K562 (cell line): ENCODE results near the gene CUL4B. TPM values are rescaled to one million over a fixed set of nuclear protein-coding genes. Genes with fewer than 3 reads are reported as not detected.

Experiments
- ARID3A ChIP-seq: IDR thresholded peaks from 2 replicates; pipeline ENCODE4 v1.6.1; 2012; ENCODE audit warnings: low read depth, low read length, improper control_type of control experiment, borderline replicate concordance
- ETS2 ChIP-seq: IDR thresholded peaks from 2 replicates; pipeline ENCODE4 v1.6.1; 2016; ENCODE audit warnings: borderline replicate concordance, missing genetic modification characterization, mild to moderate bottlenecking, moderate library complexity, missing compliant biosample characterization; ENCODE audit not compliant: poor library complexity, severe bottlenecking
- FOSL1 ChIP-seq: fragments of 200-800 bp; sonication (Bioruptor generic); conservative IDR thresholded peaks from 2 replicates; pipeline ENCODE4 v1.6.1; 2016; ENCODE audit warnings: missing genetic modification characterization, missing compliant biosample characterization
- IRF9 ChIP-seq: fragments of 450-650 bp; IDR thresholded peaks from 2 replicates; pipeline ENCODE4 v1.6.1; 2016; ENCODE audit warnings: missing biosample characterization, missing genetic modification characterization
- MAZ ChIP-seq, 2 experiments: fragments of 450-650 bp in 1 of 2; sonication (generic) in 1 of 2; formaldehyde crosslinking; IDR thresholded peaks in 1 of 2; conservative IDR thresholded peaks in 1 of 2; 2 replicates each; pipeline versions ENCODE4 v1.4.0 to v1.5.0; 2020; ENCODE audit warnings: mild to moderate bottlenecking in 1 of 2, missing genetic modification reagents in 1 of 2
- NCOA6 ChIP-seq: fragments of 450-650 bp; IDR thresholded peaks from 2 replicates; pipeline ENCODE4 v1.6.1; 2017; ENCODE audit warnings: mild to moderate bottlenecking
- NR1H2 ChIP-seq: sonication (generic); formaldehyde crosslinking; IDR thresholded peaks from 2 replicates; pipeline ENCODE4 v1.4.0; 2020; ENCODE audit warnings: mild to moderate bottlenecking, missing genetic modification reagents
- PHB2 ChIP-seq: fragments of 450-650 bp; IDR thresholded peaks from 2 replicates; pipeline ENCODE4 v1.6.1; 2017; ENCODE audit warnings: low read depth
- POLR2B ChIP-seq: fragments of 450-650 bp; IDR thresholded peaks from 2 replicates; pipeline ENCODE4 v1.6.1; 2018; ENCODE audit warnings: low read depth; ENCODE audit not compliant: partially characterized antibody
- ZNF717 ChIP-seq: fragments of 250-450 bp; sonication (Bioruptor Pico); IDR thresholded peaks from 2 replicates; pipeline ENCODE4 v1.5.0; 2021
- ZNF780A ChIP-seq: fragments of 250-450 bp; sonication (Bioruptor Pico); IDR thresholded peaks from 2 replicates; pipeline ENCODE4 v1.5.0; 2021; ENCODE audit warnings: mild to moderate bottlenecking
- polyA plus RNA-seq, 8 experiments: library from polyadenylated mRNA; depleted of rRNA in 4 of 8; stranded (reverse) in 5 of 8; unstranded in 3 of 8; fragments of >200 nt; fragmentation: Nextera tagmentation in 2 of 8; fragmentation: Illumina TruSeq in 1 of 8; extraction: Ambion mirVana in 2 of 8; extraction: Trizol in 1 of 8; gene quantifications; 2 replicates each; pipeline versions ENCODE4 v1.2.1 to v1.2.3, GENCODE V29; 2011 to 2014; ENCODE audit warnings: inconsistent platforms in 1 of 8, missing spikeins in 1 of 8
- total RNA-seq, 7 experiments: library from RNA; depleted of rRNA in 6 of 7; stranded (reverse); fragments of >200 nt in 6 of 7; fragmentation: Illumina TruSeq in 2 of 7; extraction: Trizol in 2 of 7; gene quantifications; 2 replicates each; pipeline versions ENCODE4 v1.2.1 to v1.2.3, GENCODE V29; 2011 to 2021; ENCODE audit warnings: low replicate concordance in 1 of 7
- TF ChIP-seq, protein P1 (sequence below): fragments of 200-600 bp; sonication (generic); IDR thresholded peaks from one replicate; pipeline ENCODE4 v1.6.1; 2012; ENCODE audit warnings: mild to moderate bottlenecking, low read depth, low read length, inconsistent platforms

CUL4B gene
- total and polyA plus RNA-seq, 9 of the 15 experiments (the other 6 are each of a cell fraction or from before 2014, with no cell fraction given) = 15.0 to 41.7 (median 37.5) TPM

DNA sequence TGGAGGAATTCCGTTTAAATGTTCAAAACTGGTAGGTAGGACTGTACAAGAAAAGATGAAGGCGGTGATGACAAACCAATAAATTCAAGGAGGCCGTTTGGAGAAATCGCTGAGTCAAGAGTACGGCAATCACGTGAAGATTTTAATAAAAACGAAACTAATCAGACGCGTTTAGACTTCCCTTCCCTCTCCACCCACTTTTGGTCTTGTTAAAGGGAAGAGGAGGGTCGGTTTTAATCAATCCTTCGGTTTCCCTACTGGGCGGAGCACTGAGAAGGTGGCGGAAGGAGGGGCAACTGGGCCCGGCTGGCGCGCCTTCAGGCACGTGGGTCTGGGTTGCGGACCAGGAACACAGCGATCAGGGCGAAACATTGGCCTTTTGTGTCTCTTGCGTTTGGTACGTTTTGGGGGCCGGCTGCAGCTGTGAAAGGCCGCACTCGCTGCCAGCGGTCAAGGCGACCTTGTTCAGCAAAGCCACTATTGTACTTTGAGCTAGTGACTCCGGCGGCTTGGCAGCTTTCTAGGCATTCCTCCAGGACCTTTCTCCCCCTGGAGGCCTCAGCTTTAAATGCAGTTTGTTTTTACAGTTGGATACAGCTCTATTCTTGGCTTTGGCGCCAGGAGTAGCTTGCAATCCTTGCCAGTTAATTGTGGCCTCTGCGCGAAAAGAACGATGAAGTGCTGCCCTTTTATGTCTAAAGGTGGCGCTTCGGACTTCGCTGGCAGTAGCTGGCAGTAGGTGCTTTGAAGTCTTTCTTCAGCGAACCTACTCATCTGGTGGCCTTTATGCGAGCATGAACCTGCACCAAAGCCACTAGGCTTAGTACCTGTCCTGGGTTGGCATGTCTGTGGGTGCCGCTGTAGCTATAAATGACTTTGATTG lies 74.9 kb downstream of the CUL4B start (continued):
- TF ChIP-seq, protein P1, sequence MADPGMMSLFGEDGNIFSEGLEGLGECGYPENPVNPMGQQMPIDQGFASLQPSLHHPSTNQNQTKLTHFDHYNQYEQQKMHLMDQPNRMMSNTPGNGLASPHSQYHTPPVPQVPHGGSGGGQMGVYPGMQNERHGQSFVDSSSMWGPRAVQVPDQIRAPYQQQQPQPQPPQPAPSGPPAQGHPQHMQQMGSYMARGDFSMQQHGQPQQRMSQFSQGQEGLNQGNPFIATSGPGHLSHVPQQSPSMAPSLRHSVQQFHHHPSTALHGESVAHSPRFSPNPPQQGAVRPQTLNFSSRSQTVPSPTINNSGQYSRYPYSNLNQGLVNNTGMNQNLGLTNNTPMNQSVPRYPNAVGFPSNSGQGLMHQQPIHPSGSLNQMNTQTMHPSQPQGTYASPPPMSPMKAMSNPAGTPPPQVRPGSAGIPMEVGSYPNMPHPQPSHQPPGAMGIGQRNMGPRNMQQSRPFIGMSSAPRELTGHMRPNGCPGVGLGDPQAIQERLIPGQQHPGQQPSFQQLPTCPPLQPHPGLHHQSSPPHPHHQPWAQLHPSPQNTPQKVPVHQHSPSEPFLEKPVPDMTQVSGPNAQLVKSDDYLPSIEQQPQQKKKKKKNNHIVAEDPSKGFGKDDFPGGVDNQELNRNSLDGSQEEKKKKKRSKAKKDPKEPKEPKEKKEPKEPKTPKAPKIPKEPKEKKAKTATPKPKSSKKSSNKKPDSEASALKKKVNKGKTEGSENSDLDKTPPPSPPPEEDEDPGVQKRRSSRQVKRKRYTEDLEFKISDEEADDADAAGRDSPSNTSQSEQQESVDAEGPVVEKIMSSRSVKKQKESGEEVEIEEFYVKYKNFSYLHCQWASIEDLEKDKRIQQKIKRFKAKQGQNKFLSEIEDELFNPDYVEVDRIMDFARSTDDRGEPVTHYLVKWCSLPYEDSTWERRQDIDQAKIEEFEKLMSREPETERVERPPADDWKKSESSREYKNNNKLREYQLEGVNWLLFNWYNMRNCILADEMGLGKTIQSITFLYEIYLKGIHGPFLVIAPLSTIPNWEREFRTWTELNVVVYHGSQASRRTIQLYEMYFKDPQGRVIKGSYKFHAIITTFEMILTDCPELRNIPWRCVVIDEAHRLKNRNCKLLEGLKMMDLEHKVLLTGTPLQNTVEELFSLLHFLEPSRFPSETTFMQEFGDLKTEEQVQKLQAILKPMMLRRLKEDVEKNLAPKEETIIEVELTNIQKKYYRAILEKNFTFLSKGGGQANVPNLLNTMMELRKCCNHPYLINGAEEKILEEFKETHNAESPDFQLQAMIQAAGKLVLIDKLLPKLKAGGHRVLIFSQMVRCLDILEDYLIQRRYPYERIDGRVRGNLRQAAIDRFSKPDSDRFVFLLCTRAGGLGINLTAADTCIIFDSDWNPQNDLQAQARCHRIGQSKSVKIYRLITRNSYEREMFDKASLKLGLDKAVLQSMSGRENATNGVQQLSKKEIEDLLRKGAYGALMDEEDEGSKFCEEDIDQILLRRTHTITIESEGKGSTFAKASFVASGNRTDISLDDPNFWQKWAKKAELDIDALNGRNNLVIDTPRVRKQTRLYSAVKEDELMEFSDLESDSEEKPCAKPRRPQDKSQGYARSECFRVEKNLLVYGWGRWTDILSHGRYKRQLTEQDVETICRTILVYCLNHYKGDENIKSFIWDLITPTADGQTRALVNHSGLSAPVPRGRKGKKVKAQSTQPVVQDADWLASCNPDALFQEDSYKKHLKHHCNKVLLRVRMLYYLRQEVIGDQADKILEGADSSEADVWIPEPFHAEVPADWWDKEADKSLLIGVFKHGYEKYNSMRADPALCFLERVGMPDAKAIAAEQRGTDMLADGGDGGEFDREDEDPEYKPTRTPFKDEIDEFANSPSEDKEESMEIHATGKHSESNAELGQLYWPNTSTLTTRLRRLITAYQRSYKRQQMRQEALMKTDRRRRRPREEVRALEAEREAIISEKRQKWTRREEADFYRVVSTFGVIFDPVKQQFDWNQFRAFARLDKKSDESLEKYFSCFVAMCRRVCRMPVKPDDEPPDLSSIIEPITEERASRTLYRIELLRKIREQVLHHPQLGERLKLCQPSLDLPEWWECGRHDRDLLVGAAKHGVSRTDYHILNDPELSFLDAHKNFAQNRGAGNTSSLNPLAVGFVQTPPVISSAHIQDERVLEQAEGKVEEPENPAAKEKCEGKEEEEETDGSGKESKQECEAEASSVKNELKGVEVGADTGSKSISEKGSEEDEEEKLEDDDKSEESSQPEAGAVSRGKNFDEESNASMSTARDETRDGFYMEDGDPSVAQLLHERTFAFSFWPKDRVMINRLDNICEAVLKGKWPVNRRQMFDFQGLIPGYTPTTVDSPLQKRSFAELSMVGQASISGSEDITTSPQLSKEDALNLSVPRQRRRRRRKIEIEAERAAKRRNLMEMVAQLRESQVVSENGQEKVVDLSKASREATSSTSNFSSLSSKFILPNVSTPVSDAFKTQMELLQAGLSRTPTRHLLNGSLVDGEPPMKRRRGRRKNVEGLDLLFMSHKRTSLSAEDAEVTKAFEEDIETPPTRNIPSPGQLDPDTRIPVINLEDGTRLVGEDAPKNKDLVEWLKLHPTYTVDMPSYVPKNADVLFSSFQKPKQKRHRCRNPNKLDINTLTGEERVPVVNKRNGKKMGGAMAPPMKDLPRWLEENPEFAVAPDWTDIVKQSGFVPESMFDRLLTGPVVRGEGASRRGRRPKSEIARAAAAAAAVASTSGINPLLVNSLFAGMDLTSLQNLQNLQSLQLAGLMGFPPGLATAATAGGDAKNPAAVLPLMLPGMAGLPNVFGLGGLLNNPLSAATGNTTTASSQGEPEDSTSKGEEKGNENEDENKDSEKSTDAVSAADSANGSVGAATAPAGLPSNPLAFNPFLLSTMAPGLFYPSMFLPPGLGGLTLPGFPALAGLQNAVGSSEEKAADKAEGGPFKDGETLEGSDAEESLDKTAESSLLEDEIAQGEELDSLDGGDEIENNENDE = no peak
- no peak for TF ChIP-seq ETS2
- 0 out of 2 replicates have a peak, but pooled peaks have one; percentile 25 for TF ChIP-seq FOSL1 (tag)
- no peak for TF ChIP-seq ZNF780A (CRISPR knock-in tag)
- TF ChIP-seq MAZ (CRISPR knock-in tag; conservative IDR thresholded peaks at IDR 0.05 in 1 of 2, IDR thresholded peaks at IDR 0.05 in 1 of 2) = peak in 1 of 2 experiments; percentile 64; a peak in 1 of 4 replicates
- TF ChIP-seq NCOA6 = no peak
- no peak for TF ChIP-seq ARID3A
- no peak for TF ChIP-seq ZNF717
- TF ChIP-seq NR1H2 (CRISPR knock-in tag) = no peak
- TF ChIP-seq POLR2B = no peak
- no peak for TF ChIP-seq PHB2
- TF ChIP-seq IRF9 (tag) = no peak
